Stomach smooth muscle (tissue), 2 donors: Measurements from ENCODE around the gene ZNF784.

Experiments
- H3K27ac ChIP-seq: one replicate; pipeline ENCODE4 v1.7.0; 2013; ENCODE audit warnings: mild to moderate bottlenecking, low read length, inconsistent platforms
- H3K27me3 ChIP-seq, 2 donors: one replicate each; pipeline ENCODE4 v1.7.0; 2013; ENCODE audit warnings: low read length in 2 of 2; ENCODE audit not compliant: insufficient read depth in 2 of 2, control insufficient read depth in 1 of 2
- H3K36me3 ChIP-seq, 2 donors: one replicate each; pipeline ENCODE4 v1.7.0; 2013; ENCODE audit warnings: low read length in 2 of 2; ENCODE audit not compliant: control insufficient read depth in 2 of 2, insufficient read depth in 2 of 2
- H3K4me1 ChIP-seq: one replicate; pipeline ENCODE4 v1.7.0; 2013; ENCODE audit warnings: low read length; ENCODE audit not compliant: control insufficient read depth, insufficient read depth
- H3K4me3 ChIP-seq, 2 donors: one replicate each; pipeline ENCODE4 v1.7.0; 2013; ENCODE audit warnings: low read length in 2 of 2
- H3K9ac ChIP-seq, 2 donors: one replicate each; pipeline ENCODE4 v1.7.0; 2013; ENCODE audit warnings: low read length in 2 of 2, mild to moderate bottlenecking in 1 of 2
- H3K9me3 ChIP-seq, 2 donors: one replicate each; pipeline ENCODE4 v1.7.0; 2013; ENCODE audit warnings: low read length in 2 of 2; ENCODE audit not compliant: control insufficient read depth in 2 of 2
- donor health status: healthy.
- donor health status: Pancreatic carcinoma.

ZNF784 gene

GRCh38 chr19:55667006-55667381 is 42.6 kb upstream of the ZNF784 start:
- Histone ChIP-seq H3K27me3 (no peaks in the 10 kb centered on the region), H3K9me3 (no peaks in the 10 kb centered on the region), H3K9ac (no peak overlapping the region), H3K4me1 (peaks cover 3% of the 10 kb centered on the region), H3K27ac (no peak overlapping the region), H3K4me3 (no peak overlapping the region), H3K36me3 (peaks cover 56 to 69% of the 10 kb centered on the region in 2 donors)

DNA sequence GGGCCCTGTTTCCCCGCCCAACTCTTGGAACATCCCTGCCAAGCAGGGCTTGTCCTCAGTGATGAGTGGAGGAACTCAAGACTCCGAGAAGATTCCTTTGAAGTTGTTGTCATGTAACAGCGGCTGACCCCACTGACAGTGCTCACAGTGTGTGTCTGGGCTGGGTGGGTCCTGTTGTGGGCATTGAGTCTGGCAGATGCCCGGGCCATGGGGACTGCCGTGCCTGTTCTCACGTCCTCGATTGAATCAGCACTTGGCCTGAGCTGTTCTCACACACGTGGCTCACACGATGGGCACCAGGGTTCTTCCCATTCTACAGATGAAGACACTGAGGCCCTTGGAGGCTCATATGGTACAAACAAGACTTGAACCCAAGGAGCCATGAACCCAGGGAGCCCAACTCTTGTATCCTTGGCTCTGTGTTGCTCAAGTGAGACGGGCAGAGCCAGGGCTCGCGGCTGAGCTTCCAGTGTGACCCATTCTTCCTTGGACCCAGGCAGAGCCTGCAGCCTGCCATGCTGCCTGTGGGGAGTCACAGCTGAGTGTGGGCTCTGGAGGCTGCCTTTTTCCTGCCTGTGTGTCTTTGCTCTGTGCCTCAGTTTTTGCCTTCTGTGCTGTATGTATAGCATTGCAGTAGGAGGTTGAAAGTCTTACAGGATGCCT is 42.1 kb upstream of the ZNF784 start:
- no peaks in the 10 kb centered on the region for H3K9me3 ChIP-seq
- no peak overlapping the region for H3K9ac ChIP-seq
- peaks cover 61 to 75% of the 10 kb centered on the region in 2 donors for H3K36me3 ChIP-seq
- no peak overlapping the region for H3K27ac ChIP-seq
- peaks cover 3% of the 10 kb centered on the region for H3K4me1 ChIP-seq
- H3K4me3 ChIP-seq = no peak overlapping the region
- no peaks in the 10 kb centered on the region for H3K27me3 ChIP-seq

- no peak overlapping the region for H3K27ac ChIP-seq
- no peaks in the 10 kb centered on the region for H3K27me3 ChIP-seq
- peaks cover 57 to 72% of the 10 kb centered on the region in 2 donors for H3K36me3 ChIP-seq
- no peak overlapping the region for H3K4me3 ChIP-seq
- H3K9ac ChIP-seq = no peak overlapping the region
- peaks cover 8% of the 10 kb centered on the region for H3K4me1 ChIP-seq
- no peaks in the 10 kb centered on the region for H3K9me3 ChIP-seq
Observed at GRCh38 chr19:55663846-55664536, 39.6 kb upstream of the ZNF784 start.

GRCh38 chr19:55661826-55662225 is 37.5 kb upstream of the ZNF784 start:
- Histone ChIP-seq H3K27me3 (no peaks in the 10 kb centered on the region), H3K4me1 (peaks cover 29% of the 10 kb centered on the region), H3K9ac (no peak overlapping the region), H3K36me3 (peaks cover 45 to 57% of the 10 kb centered on the region in 2 donors), H3K4me3 (no peak overlapping the region), H3K9me3 (no peaks in the 10 kb centered on the region), H3K27ac (no peak overlapping the region)

- H3K36me3 ChIP-seq = peaks cover 38 to 49% of the 10 kb centered on the region in 2 donors
- peaks cover 38% of the 10 kb centered on the region for H3K4me1 ChIP-seq
- H3K4me3 ChIP-seq = no peak overlapping the region
- no peak overlapping the region for H3K9ac ChIP-seq
- no peaks in the 10 kb centered on the region for H3K9me3 ChIP-seq
- no peak overlapping the region for H3K27ac ChIP-seq
- H3K27me3 ChIP-seq = no peaks in the 10 kb centered on the region
Observed at GRCh38 chr19:55660991-55661390, 36.6 kb upstream of the ZNF784 start.

GRCh38 chr19:55660404-55660803 is 36.0 kb upstream of the ZNF784 start:
- Histone ChIP-seq H3K9me3 (no peaks in the 10 kb centered on the region), H3K27me3 (no peaks in the 10 kb centered on the region), H3K36me3 (peaks cover 37 to 47% of the 10 kb centered on the region in 2 donors), H3K27ac (no peak overlapping the region), H3K4me3 (no peak overlapping the region), H3K9ac (no peak overlapping the region), H3K4me1 (peaks cover 43% of the 10 kb centered on the region)

DNA sequence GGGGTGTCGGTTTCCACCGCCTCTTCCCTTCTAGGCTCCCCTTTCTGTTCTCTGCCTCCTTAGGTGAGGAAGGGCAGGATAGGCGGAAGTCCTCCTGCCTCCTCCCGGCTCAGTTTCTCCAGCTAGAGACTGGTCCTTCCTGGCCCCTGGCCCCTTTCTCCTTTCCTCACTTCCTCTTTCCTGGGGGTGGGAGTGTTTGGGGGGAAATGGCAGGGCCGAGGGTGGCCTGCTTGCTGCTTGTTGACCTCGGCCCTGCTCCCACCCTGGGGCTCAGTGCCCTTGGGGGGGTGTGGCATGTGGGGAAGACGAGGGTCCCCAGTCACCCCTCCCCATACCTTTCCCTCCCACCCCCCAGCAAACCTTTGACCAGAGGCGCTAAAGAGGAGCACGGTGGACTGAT is 35.5 kb upstream of the ZNF784 start:
- Histone ChIP-seq H3K4me3 (no peak overlapping the region), H3K9me3 (no peaks in the 10 kb centered on the region), H3K27ac (no peak overlapping the region), H3K4me1 (peaks cover 44% of the 10 kb centered on the region), H3K27me3 (no peaks in the 10 kb centered on the region), H3K36me3 (peaks cover 37 to 44% of the 10 kb centered on the region in 2 donors), H3K9ac (no peak overlapping the region)

- no peak overlapping the region for H3K27ac ChIP-seq
- H3K9me3 ChIP-seq = no peaks in the 10 kb centered on the region
- H3K9ac ChIP-seq = no peak overlapping the region
- peaks cover 44% of the 10 kb centered on the region for H3K4me1 ChIP-seq
- no peaks in the 10 kb centered on the region for H3K27me3 ChIP-seq
- peaks cover 32 to 36% of the 10 kb centered on the region in 2 donors for H3K36me3 ChIP-seq
- peak overlapping the region in 1 of 2 donors; percentile 3 for H3K4me3 ChIP-seq
Observed at GRCh38 chr19:55658846-55659459, 34.6 kb upstream of the ZNF784 start.

DNA sequence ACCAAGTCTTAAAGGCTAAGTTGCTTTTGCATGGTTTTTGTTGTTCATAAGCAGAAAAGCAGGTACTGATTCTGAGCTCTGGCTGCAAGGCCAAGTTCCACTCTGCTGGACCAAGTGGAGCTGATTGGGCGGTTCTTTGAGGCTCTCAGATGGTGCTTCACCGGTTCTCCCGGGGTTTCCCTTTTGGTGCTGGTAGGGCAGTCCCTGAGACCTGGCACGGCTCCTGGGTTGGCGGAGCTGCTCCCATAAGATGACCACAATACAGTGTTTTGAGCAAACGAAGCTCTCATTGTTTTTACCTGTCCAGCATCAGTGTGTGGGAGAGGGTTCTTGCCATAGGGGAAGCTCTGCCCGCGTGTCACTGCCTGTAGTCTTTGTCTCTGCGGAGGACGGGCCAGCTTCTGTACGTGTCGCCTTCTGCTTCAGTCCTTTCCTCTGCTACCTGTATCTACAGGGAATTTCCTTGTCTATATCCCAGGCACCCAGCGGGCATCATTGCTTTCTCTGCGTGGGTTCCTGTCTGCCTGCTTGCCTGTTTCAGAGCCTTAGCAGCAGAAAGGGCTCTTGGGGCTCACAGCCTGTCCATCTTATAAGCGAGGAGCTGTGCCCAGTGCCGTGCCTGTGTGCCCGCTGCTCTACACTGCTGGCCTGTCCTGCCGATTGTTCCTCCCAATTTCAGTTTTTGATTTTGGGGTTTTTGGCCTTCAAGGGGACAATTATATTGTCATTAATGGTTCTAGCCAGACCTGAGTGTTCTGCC is 32.8 kb upstream of the ZNF784 start:
- H3K9me3 ChIP-seq = no peaks in the 10 kb centered on the region
- H3K4me1 ChIP-seq = peaks cover 44% of the 10 kb centered on the region
- H3K27me3 ChIP-seq = no peaks in the 10 kb centered on the region
- peak overlapping the region; percentile 1 to 62 for H3K9ac ChIP-seq
- peak overlapping the region; percentile 79 to 95 for H3K4me3 ChIP-seq
- H3K36me3 ChIP-seq = peaks cover 16 to 23% of the 10 kb centered on the region in 2 donors
- no peak overlapping the region for H3K27ac ChIP-seq

GRCh38 chr19:55656552-55656951 is 32.2 kb upstream of the ZNF784 start:
- H3K27me3 ChIP-seq = no peaks in the 10 kb centered on the region
- H3K27ac ChIP-seq = no peak overlapping the region
- H3K4me1 ChIP-seq = peaks cover 44% of the 10 kb centered on the region
- H3K36me3 ChIP-seq = peaks cover 11 to 18% of the 10 kb centered on the region in 2 donors
- peak overlapping the region in 1 of 2 donors; percentile 62 for H3K9ac ChIP-seq
- peak overlapping the region; percentile 79 to 95 for H3K4me3 ChIP-seq
- no peaks in the 10 kb centered on the region for H3K9me3 ChIP-seq
